H1 (cell line): Measurements from ENCODE around the gene MARCHF2. TPM values are rescaled to one million over a fixed set of nuclear protein-coding genes. Genes with fewer than 3 reads are reported as not detected.

ENCODE experiments used
- ASH2L ChIP-seq: fragments of 200-600, 300-600 bp; sonication (generic); IDR thresholded peaks from one replicate; pipeline ENCODE4 v1.7.1; 2017; ENCODE audit warnings: low read length
- BCL11A ChIP-seq, 2 experiments: IDR thresholded peaks; one replicate each; pipeline ENCODE4 v1.6.1; 2011; ENCODE audit warnings: low read depth in 2 of 2, low read length in 2 of 2, mild to moderate bottlenecking in 2 of 2
- HDAC6 ChIP-seq: IDR thresholded peaks from one replicate; pipeline ENCODE4 v1.7.1; 2012; ENCODE audit warnings: low read depth, mild to moderate bottlenecking, inconsistent platforms, low read length, moderate library complexity
- KDM5A ChIP-seq: fragments of 200-600 bp; IDR thresholded peaks from 2 replicates; pipeline ENCODE4 v1.7.1; 2012; ENCODE audit warnings: mild to moderate bottlenecking, low read length, inconsistent platforms, mixed read lengths
- NANOG ChIP-seq: IDR thresholded peaks from 2 replicates; pipeline ENCODE4 v1.6.1; 2011; ENCODE audit warnings: low read length, low read depth, mild to moderate bottlenecking, inconsistent platforms; ENCODE audit not compliant: insufficient read depth, poor library complexity, severe bottlenecking
- PHF8 ChIP-seq: fragments of 200-600 bp; sonication (generic); conservative IDR thresholded peaks from 2 replicates; pipeline ENCODE4 v1.7.1; 2012; ENCODE audit warnings: low read depth, mild to moderate bottlenecking, inconsistent platforms, low read length, moderate library complexity
- RXRA ChIP-seq: IDR thresholded peaks from 2 replicates; pipeline ENCODE4 v1.6.1; 2011; ENCODE audit warnings: low read depth, mild to moderate bottlenecking, low read length, moderate library complexity; ENCODE audit not compliant: insufficient read depth
- SIN3A ChIP-seq, 2 experiments: IDR thresholded peaks in 1 of 2; conservative IDR thresholded peaks in 1 of 2; 2 replicates each; pipeline ENCODE4 v1.6.1; 2011 to 2012; ENCODE audit warnings: low read length in 2 of 2, improper control_type of control experiment in 1 of 2, low read depth in 1 of 2, mild to moderate bottlenecking in 1 of 2
- polyA plus RNA-seq, 7 experiments: library from polyadenylated mRNA; depleted of rRNA in 3 of 7; stranded (reverse) in 5 of 7; unstranded in 2 of 7; fragments of >200 nt in 5 of 7; fragments of 200-250 nt in 2 of 7; gene quantifications; 1 replicate in 5 of 7; 2 replicates in 1 of 7; 4 replicates in 1 of 7; pipeline versions ENCODE4 v1.2.1 to v1.2.3, GENCODE V29; 2011 to 2013; ENCODE audit warnings: missing spikeins in 2 of 7, mixed read lengths in 2 of 7
- total RNA-seq: library from RNA; stranded (reverse); fragmentation: NEBNext Ultra II Directional; extraction: Animal tissue kit (Norgen Biotek cat#: 25700); gene quantifications from 2 replicates; pipeline ENCODE4 v1.2.1, GENCODE V29; 2021
- TF ChIP-seq, protein P1 (sequence below): IDR thresholded peaks from 2 replicates; pipeline ENCODE4 v1.6.1; 2011; ENCODE audit warnings: low read length, improper control_type of control experiment

MARCHF2 gene
- total and polyA plus RNA-seq, 2 of the 8 experiments (the other 6 are each of a cell fraction or from before 2014, with no cell fraction given): 18.5 to 46.2 TPM

DNA sequence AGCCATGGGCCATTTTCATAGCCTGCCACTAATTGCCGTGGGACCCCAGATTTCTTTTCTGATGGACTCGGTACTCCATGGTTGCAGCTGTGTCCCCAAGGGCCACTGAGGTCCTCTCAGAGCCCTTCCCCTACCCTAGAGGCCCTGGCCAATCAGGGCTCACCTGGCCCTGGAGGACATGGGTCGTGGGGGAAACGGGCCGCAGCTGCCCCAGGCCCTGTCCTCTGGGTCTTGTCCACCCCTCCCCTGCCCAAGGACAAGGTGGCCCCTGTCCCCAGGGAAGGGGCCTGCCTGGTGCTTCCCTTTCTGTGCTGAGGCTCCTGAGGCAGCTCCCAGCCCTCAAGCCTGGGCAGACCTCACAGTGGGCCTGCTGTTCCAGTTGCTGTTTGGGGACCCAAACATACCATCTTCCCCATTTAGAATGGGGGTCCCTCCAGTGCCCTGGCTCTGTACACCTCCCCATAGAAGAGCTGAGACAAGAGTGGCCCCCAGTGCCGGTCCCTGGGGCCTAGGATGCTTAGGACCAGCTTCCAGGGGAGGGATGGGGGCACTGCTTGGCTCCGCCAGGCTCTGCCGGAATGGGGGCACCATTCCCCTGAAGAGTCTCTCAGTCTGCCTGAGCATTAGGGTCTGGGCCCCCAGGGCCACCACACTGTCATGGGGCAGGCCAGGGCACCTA, 19.8 kb upstream of the MARCHF2 start (continued):
- TF ChIP-seq NANOG (no peak), RXRA (no peak), ASH2L (no peak), SIN3A (conservative IDR thresholded peaks at IDR 0.05 in 1 of 2, IDR thresholded peaks at IDR 0.05 in 1 of 2; ENCODE audit: low read depth in 1 of 2, low read length in 2 of 2) (no peak), KDM5A (no peak), PHF8 (no peak), BCL11A (IDR thresholded peaks at IDR 0.05; ENCODE audit: low read depth in 2 of 2, low read length in 2 of 2) (no peak), HDAC6 (no peak)
- TF ChIP-seq, protein P1, sequence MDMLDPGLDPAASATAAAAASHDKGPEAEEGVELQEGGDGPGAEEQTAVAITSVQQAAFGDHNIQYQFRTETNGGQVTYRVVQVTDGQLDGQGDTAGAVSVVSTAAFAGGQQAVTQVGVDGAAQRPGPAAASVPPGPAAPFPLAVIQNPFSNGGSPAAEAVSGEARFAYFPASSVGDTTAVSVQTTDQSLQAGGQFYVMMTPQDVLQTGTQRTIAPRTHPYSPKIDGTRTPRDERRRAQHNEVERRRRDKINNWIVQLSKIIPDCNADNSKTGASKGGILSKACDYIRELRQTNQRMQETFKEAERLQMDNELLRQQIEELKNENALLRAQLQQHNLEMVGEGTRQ: no peak
